Astrocyte of the spinal cord (primary cell): Measurements from ENCODE around the gene DHX29.
A peak's percentile ranks its signal among the peaks of the same experiment; 100 is the strongest.

Experiments used
- DNase-seq: peaks from one replicate; pipeline ENCODE4 v3.0.0; 2011; ENCODE audit warnings: low read depth, low spot score
- H3K4me3 ChIP-seq: 2 replicates; pipeline ENCODE4 v1.5.1; 2011; ENCODE audit warnings: low read depth, mild to moderate bottlenecking, low read length, moderate library complexity
- CTCF ChIP-seq: IDR thresholded peaks from 2 replicates; pipeline ENCODE4 v1.5.1; 2012; ENCODE audit warnings: low read depth, mild to moderate bottlenecking, low read length, inconsistent platforms
- in situ Hi-C: cut with HindIII; loops from 2 replicates; pipeline ENCODE4 v1.10.0; 2017; ENCODE audit warnings: low sequenced_read_pairs

DHX29 gene

GRCh38 chr5:55220433-55221185 lies 86.9 kb downstream of the DHX29 start:
- in situ Hi-C loops: no loop called here
- DNase-seq: no peak
- TF ChIP-seq CTCF: no peak
- peak overlapping the region; percentile 27 for H3K4me3 ChIP-seq

- DNase-seq: no peak
- TF ChIP-seq CTCF: no peak
- H3K4me3 ChIP-seq: no peak overlapping the region
- in situ Hi-C loops: no loop called here
These were observed 87.7 kb downstream of the DHX29 start for GRCh38 chr5:55219770-55220169.

- no peak overlapping the region for H3K4me3 ChIP-seq
- DNase-seq: no peak
- TF ChIP-seq CTCF: no peak
- in situ Hi-C loops: no loop called here
These were observed 88.5 kb downstream of the DHX29 start for GRCh38 chr5:55218967-55219366.

- TF ChIP-seq CTCF: no peak
- H3K4me3 ChIP-seq: no peak overlapping the region
- DNase-seq: no peak
- in situ Hi-C loops: no loop called here
These were observed 96.2 kb downstream of the DHX29 start for GRCh38 chr5:55211184-55211874.
